Activated naive CD4-positive, alpha-beta T cell treated with anti-CD3 and anti-CD28 coated beads for 36 hours (primary cell): ENCODE measurements around the gene STK32C. TPM values are rescaled to one million over a fixed set of nuclear protein-coding genes. Genes with fewer than 3 reads are reported as not detected.

Source experiments
- CTCF ChIA-PET: fragments of 350-600 bp; sonication (Branson Sonifier 250); formaldehyde crosslinking; loops from one replicate; lab custom pipeline; 2021; ENCODE audit warnings: antibody characterized with exemption; lab: Charles Lee
- DNase-seq: peaks from one replicate; pipeline ENCODE4 v3.0.0-alpha.2; 2020
- H3K27ac Mint-ChIP-seq: one replicate; pipeline ENCODE4 v1.8.0; 2021; ENCODE audit warnings: mild to moderate bottlenecking, mixed read lengths
- H3K27me3 Mint-ChIP-seq: one replicate; pipeline ENCODE4 v1.8.0; 2021; ENCODE audit warnings: low read depth, mixed read lengths
- H3K36me3 Mint-ChIP-seq: one replicate; pipeline ENCODE4 v1.8.0; 2021; ENCODE audit warnings: low read depth, mixed read lengths
- H3K4me1 Mint-ChIP-seq: one replicate; pipeline ENCODE4 v1.8.0; 2021; ENCODE audit warnings: low read depth, mixed read lengths
- H3K4me3 Mint-ChIP-seq: one replicate; pipeline ENCODE4 v1.8.0; 2021; ENCODE audit warnings: mild to moderate bottlenecking, moderate library complexity, mixed read lengths
- H3K9me3 Mint-ChIP-seq: one replicate; pipeline ENCODE4 v1.8.0; 2021; ENCODE audit warnings: mixed read lengths
- intact Hi-C: fragments of 100-400 bp; cut with micrococcal nuclease; formaldehyde crosslinking; loops from one replicate; pipeline ENCODE4 v1.15.1; 2023
- total RNA-seq, 2 experiments: library from RNA; stranded (reverse); gene quantifications; one replicate each; pipeline ENCODE4 v1.2.3, GENCODE V29; 2021

The STK32C gene
- total RNA-seq, 2 experiments from 2014 or later = 16.5 to 16.6 TPM

DNA sequence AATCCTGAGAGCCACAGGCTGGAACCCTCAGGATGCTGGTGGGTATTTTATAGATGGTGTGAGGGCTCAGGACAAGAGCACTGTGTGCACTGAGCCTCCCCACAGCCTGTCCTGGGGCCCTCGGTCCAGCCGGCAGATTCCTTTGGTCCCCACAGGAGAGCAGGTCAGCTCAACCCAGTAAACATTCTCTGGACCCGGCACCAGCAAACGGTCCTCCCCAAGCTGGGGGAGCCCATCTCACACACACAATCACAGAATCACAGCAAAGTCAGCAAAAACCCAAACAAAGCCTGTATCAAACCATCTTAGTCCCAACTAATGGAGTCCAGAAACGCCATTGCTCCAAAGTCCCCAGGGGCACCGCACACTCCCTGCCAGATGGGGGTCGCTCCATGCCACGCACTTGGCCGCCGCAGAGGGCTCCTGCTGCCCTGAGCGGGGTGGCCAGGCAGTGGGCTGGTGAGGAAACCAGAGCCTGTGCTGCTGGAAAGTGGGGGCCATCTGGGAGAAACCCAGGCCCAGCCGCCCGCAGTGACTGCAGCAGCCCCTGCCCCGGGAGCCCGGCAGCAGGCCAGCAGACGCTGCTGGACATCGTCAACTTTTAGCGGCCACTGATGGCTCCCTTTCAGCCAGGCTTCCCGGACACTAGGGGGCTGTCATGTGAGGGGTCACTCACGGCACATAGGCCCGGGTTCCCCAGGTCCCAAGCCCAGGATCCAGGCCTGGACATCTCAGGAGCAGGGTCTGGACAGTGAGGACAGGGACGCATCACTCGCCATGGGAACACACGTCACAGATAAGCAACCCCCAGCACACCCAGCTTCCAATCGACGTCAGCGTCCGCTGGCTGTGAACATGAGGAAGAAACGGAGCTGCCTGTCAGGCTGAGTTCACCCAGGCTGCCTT lies 68.4 kb downstream of the STK32C start:
- H3K27ac Mint-ChIP-seq = no peak overlapping the region
- intact Hi-C loops = no loop called here
- CTCF ChIA-PET = no interaction called here
- H3K4me3 Mint-ChIP-seq = no peak overlapping the region
- no peaks in the 10 kb centered on the region for H3K27me3 Mint-ChIP-seq
- no peaks in the 10 kb centered on the region for H3K36me3 Mint-ChIP-seq
- no peak for DNase-seq
- no peaks in the 10 kb centered on the region for H3K4me1 Mint-ChIP-seq
- no peaks in the 10 kb centered on the region for H3K9me3 Mint-ChIP-seq

DNA sequence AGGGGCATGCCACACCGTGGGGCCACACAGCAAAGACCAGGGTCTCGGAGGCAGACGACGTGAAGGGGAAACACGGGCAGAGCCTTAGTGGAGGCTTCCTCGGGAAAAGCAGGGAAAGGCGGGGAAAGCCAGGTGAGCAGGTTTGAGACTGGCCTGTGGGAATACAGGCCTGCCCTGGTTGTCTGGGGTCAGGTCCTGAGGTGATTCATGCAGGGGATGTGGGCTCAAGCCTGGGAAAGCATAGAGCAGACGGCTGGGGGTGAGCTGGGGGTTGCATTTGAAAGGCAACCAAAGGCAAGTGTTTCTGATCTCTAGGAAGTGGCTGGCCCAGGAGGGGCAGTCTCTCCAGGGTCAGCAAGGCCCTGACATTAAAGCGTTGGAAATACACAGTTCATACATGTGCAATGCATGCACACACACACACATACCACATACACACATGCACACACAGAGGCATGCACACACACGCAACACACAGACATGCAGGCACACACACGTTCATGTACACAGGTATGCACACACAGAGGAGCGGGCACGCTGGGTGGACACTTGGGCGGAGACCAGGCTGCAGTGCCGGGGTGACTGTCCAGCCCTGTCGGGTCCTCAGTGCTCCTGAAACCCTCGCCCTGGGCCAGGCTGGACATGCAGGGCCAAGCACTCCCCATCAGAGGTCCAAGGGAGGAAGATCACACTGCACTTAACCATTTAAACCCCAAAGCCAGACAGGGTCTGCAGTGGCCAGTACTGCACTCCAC lies 69.2 kb downstream of the STK32C start:
- Mint-ChIP-seq H3K9me3 (no peaks in the 10 kb centered on the region), H3K27ac (no peak overlapping the region), H3K4me3 (no peak overlapping the region), H3K27me3 (no peaks in the 10 kb centered on the region), H3K4me1 (no peaks in the 10 kb centered on the region), H3K36me3 (no peaks in the 10 kb centered on the region)
- intact Hi-C loops = no loop called here
- no peak for DNase-seq
- CTCF ChIA-PET = no interaction called here

DNA sequence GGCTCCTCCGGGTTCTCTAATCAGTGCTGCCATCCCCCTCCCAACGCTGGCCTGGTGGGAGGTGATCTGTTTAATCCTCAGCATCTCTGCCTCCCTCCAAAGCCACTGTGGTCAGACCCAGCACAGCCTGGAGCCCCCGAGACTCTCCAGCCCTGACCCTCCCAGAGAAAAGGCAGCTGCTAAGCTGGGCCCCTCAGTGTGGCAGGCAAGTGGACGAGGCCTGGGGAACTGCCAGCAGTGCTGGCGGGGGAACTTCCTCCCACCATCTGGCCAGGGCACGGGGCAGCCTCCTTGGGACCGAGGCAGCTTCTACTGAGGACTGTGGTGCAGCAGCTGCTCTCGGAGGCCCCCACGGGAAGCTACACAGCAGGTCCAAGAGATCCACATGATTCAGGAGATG lies 69.9 kb downstream of the STK32C start:
- H3K4me3 Mint-ChIP-seq = no peak overlapping the region
- DNase-seq = no peak
- H3K36me3 Mint-ChIP-seq = no peaks in the 10 kb centered on the region
- no peaks in the 10 kb centered on the region for H3K27me3 Mint-ChIP-seq
- no peak overlapping the region for H3K27ac Mint-ChIP-seq
- H3K9me3 Mint-ChIP-seq = no peaks in the 10 kb centered on the region
- H3K4me1 Mint-ChIP-seq = peaks cover 3% of the 10 kb centered on the region
- CTCF ChIA-PET = no interaction called here
- intact Hi-C loops = no loop called here

DNA sequence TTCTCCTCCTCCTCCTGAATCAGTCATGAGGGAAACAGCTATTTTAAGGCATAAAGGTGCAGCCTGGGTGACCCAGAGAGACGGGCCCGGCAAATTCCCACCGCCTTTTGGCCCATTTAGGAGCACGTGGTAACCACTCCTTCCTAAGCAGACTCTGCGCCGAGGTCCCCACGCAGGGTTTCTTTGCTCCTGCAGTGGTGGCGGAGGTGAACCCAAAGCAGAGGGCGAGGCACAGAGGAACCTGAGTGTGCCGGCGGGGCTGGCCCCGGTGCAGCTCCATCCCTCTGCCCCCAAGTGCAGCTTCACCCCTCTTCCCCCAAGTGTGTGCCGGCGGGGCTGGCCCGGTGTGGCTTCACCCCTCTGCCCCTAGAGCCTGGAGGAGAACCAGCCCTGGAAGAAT lies 70.4 kb downstream of the STK32C start:
- intact Hi-C loops = no loop called here
- DNase-seq = no peak
- CTCF ChIA-PET = no interaction called here
- Mint-ChIP-seq H3K36me3 (no peaks in the 10 kb centered on the region), H3K27me3 (no peaks in the 10 kb centered on the region), H3K4me1 (peaks cover 6% of the 10 kb centered on the region), H3K4me3 (no peak overlapping the region), H3K27ac (no peak overlapping the region), H3K9me3 (no peaks in the 10 kb centered on the region)

DNA sequence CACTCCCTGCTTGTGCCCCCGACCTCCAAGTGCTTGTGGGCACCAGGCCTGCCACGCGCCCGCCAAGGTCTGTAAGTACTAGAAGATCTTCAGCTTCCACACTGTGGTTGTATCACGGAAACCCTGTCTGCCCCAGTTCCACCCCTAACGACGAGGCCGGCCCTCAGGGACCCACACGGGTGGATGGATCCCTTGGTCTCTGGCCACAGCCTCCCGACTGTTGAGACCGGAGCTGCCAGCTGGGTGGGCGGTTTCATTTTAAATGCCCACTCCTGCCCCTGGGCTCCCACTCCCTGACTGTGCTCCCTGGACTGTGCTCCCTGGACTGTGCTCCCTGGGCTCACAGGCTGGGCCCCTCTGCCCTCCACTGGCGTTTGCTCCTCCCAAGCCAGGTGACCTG lies 70.9 kb downstream of the STK32C start:
- Mint-ChIP-seq H3K27me3 (no peaks in the 10 kb centered on the region), H3K36me3 (no peaks in the 10 kb centered on the region), H3K27ac (no peak overlapping the region), H3K9me3 (no peaks in the 10 kb centered on the region), H3K4me3 (no peak overlapping the region), H3K4me1 (peaks cover 11% of the 10 kb centered on the region)
- intact Hi-C loops = no loop called here
- CTCF ChIA-PET = no interaction called here
- no peak for DNase-seq

DNA sequence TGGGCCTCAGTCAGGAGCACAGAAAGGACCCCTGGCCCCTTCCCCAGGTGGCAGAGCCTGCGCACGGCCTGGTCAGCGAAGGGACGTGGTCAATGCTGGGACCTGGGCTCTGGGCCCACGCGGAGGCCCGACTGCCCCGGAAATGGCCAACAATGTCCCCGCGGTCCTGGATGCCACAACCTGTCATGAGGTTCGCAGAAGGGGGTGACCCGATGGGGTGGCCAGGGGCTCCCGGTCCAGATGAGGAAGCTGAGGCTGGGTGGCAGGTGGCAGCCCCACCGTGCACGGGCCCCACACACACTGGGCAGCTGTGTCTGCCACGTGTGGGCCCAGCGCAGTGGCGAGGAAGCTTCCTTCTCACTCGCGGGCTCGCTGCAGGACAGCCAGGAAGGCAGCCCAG lies 71.6 kb downstream of the STK32C start:
- no peak overlapping the region for H3K27ac Mint-ChIP-seq
- no peaks in the 10 kb centered on the region for H3K36me3 Mint-ChIP-seq
- H3K27me3 Mint-ChIP-seq = no peaks in the 10 kb centered on the region
- no peaks in the 10 kb centered on the region for H3K9me3 Mint-ChIP-seq
- CTCF ChIA-PET = no interaction called here
- H3K4me3 Mint-ChIP-seq = no peak overlapping the region
- intact Hi-C loops = no loop called here
- peaks cover 12% of the 10 kb centered on the region for H3K4me1 Mint-ChIP-seq
- no peak for DNase-seq

DNA sequence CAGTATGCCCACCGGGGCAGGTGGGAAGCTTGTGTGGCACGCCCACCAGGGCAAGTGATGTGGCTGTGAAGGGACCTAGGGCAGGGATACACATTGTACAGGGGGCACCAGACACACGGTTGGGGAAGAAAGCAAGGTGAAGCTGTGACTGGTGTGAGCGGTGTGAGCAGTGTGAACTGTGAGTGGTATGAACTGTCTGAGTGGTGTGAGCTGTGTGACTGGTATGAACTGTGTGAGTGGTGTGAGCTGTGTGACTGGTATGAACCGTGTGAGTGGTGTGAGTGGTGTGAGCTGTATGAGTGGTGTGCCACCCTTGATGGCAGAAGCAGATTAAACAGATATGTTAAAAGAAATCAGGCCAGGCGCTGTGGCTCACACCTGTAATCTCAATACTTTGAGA lies 72.9 kb downstream of the STK32C start:
- no peak for DNase-seq
- no peaks in the 10 kb centered on the region for H3K27me3 Mint-ChIP-seq
- H3K4me1 Mint-ChIP-seq = peaks cover 16% of the 10 kb centered on the region
- no peak overlapping the region for H3K27ac Mint-ChIP-seq
- H3K36me3 Mint-ChIP-seq = no peaks in the 10 kb centered on the region
- no peak overlapping the region for H3K4me3 Mint-ChIP-seq
- intact Hi-C loops = loop anchor here (5.0 kb wide), 2 partner anchors 72 to 212 kb away; partner anchors contain the start of gene STK32C
- no peaks in the 10 kb centered on the region for H3K9me3 Mint-ChIP-seq
- CTCF ChIA-PET = no interaction called here

DNA sequence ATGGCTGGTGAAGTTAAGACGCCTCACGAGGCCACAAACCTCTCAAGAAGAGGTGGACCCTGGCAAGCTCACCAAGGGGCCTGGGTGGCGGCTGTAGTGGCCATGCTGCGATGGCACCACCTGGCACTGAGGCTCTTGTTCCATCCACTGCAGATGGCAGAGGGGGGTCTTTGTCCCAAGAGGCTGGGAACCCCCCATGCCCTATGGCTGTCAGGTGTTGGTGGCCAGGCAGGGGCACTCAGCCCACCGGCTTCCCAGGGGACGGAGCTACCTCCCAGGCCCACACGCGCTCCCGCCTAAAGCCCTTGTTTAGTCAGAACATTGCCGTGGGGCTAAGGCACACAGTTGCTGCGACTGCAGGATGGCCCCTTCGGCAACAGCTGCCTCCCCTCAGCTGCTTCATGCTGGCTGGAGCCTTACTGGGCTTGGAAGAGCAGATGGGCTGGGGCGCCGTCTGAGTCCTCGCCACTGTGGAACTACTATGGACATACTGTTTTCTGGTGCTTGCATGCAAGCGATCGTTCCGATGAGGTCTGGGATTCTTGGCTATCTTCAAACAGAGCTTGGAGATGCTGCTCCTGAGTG lies 74.2 kb downstream of the STK32C start:
- no peak overlapping the region for H3K4me3 Mint-ChIP-seq
- no peaks in the 10 kb centered on the region for H3K9me3 Mint-ChIP-seq
- no peaks in the 10 kb centered on the region for H3K27me3 Mint-ChIP-seq
- intact Hi-C loops = loop anchor here (5.0 kb wide), 2 partner anchors 74 to 214 kb away; partner anchors contain the start of gene STK32C
- H3K27ac Mint-ChIP-seq = no peak overlapping the region
- CTCF ChIA-PET = interaction anchor here (0.7 kb wide), 1 partner anchor 10 kb away, joined by 3 read pairs; no protein-coding TSS in a partner anchor
- DNase-seq = no peak
- H3K36me3 Mint-ChIP-seq = no peaks in the 10 kb centered on the region
- H3K4me1 Mint-ChIP-seq = peaks cover 22% of the 10 kb centered on the region

DNA sequence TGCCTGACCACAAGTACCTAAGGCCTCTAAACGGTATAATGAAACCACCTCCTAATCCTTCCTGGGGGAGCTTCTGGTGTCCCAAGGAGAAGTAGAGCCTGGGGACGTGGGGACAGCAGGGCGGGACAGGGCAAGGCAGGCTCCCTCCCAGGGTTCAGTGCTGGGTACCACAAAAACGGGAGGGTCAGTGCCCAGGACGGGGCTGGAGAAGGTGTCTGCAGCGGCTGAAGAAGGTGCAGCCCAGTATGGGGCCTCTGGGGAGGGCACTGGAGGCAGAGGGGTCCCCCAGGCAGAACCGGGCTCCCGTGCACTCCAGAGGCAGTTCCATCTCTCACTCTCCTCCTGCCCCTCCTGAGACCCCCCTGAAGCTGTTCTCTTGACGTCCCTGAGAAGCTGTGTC lies 74.8 kb downstream of the STK32C start:
- Mint-ChIP-seq H3K27ac (no peak overlapping the region), H3K9me3 (no peaks in the 10 kb centered on the region), H3K4me3 (no peak overlapping the region), H3K27me3 (no peaks in the 10 kb centered on the region), H3K36me3 (no peaks in the 10 kb centered on the region), H3K4me1 (peaks cover 22% of the 10 kb centered on the region)
- intact Hi-C loops = loop anchor here (5.0 kb wide), 2 partner anchors 74 to 214 kb away; partner anchors contain the start of gene STK32C
- DNase-seq = no peak
- CTCF ChIA-PET = interaction anchor here (0.7 kb wide), 1 partner anchor 9 kb away, joined by 3 read pairs; no protein-coding TSS in a partner anchor

DNA sequence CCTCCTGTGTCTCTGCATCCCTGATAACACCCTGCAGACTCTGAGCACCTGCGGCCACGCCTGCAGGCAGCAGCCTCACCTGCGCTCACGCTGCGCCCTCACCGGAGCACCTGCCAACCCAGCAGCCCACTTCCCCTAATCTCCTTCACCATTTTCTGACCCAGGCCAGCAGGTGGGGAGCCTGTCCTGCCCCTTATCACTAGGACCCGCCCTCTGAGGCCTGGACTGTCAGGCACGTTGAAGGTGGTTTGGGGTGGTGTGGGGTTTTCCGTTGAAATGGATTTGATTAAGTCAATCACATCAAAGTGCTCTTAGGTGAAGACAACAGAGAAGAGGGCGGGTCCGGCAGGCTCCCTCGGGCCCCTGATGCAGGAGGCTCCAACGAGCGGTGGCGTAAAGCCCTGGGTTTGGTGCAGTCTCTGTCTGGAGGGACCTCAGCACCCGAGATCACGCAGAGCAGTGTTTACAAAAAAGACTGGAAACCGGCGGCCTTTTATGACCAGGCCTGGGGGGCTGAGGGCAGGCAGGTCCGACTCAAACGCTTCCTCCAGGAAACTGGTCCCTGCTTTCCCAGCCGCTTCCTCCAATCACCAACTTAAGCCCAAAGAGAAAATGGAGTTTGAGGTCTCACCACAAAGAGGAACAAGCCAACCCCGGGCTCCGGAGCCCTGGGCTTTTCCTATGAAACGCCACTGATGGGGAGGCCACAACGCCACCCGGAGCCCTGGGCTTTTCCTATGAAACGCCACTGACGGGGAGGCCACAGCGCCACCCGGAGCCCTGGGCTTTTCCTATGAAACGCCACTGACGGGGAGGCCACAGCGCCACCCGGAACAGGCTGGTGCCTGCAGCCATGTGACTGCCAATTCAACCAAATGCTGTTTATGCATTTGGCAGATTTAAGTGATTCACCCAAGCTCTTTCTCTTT lies 75.5 kb downstream of the STK32C start:
- no peak overlapping the region for H3K4me3 Mint-ChIP-seq
- intact Hi-C loops = loop anchor here (5.0 kb wide), 2 partner anchors 75 to 215 kb away; partner anchors contain the start of gene STK32C
- CTCF ChIA-PET = interaction anchor here (0.7 kb wide), 2 partner anchors 9 to 336 kb away, joined by 3 read pairs; no protein-coding TSS in a partner anchor

DNA sequence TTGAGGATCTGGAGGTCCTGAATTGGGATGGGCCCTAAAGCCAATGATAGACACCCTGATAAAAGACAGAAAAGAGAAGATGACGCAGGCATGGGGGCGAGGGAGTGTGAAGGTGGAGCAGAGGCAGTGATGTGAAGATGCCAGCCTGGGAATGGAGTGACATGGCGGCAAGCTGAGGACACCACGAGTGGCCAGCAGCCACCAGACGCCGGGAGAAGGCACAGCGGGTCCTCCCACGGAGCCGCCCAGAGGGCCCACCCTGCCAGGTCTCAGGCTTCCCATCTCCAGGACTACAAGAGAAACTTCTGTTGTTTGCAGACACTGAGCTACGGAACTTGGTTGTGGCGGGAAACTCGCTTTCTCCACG lies 76.1 kb downstream of the STK32C start:
- no peak for DNase-seq
- intact Hi-C loops = loop anchor here (5.0 kb wide), 2 partner anchors 76 to 216 kb away; partner anchors contain the start of gene STK32C
- H3K4me3 Mint-ChIP-seq = no peak overlapping the region
- peaks cover 22% of the 10 kb centered on the region for H3K4me1 Mint-ChIP-seq
- no peaks in the 10 kb centered on the region for H3K36me3 Mint-ChIP-seq
- H3K27me3 Mint-ChIP-seq = no peaks in the 10 kb centered on the region
- no peaks in the 10 kb centered on the region for H3K9me3 Mint-ChIP-seq
- CTCF ChIA-PET = interaction anchor here (0.7 kb wide), 1 partner anchor 336 kb away, joined by 3 read pairs; no protein-coding TSS in a partner anchor
- H3K27ac Mint-ChIP-seq = no peak overlapping the region

More for the DNA sequence above, 75.5 kb downstream of the STK32C start:
- H3K36me3 Mint-ChIP-seq = no peaks in the 10 kb centered on the region
- no peak overlapping the region for H3K27ac Mint-ChIP-seq
- peaks cover 22% of the 10 kb centered on the region for H3K4me1 Mint-ChIP-seq
- no peaks in the 10 kb centered on the region for H3K27me3 Mint-ChIP-seq
- H3K9me3 Mint-ChIP-seq = no peaks in the 10 kb centered on the region
- peak; percentile 54 for DNase-seq
